Panc1 (cell line): ENCODE results near the gene PDE6A. TPM values are rescaled to one million over a fixed set of nuclear protein-coding genes. Genes with fewer than 3 reads are reported as not detected.

Source experiments
- ATAC-seq: fragments of 200-7000 bp; cut with Tn5 transposase; 2 replicates; pipeline ENCODE4 v1.9.1; 2020; ENCODE audit warnings: mild to moderate bottlenecking, moderate library complexity
- BruUV-seq: library from RNA; stranded (reverse); fragments of 400-500 nt; replicated peaks from 2 replicates; lab custom pipeline; 2021; lab: Mats Ljungman, UMichigan
- CTCF ChIA-PET: fragments of 300-600 bp; sonication (Branson Sonifier 250); formaldehyde crosslinking; loops from one replicate; lab custom pipeline; 2022; ENCODE audit warnings: antibody characterized with exemption; lab: Charles Lee
- POLR2A ChIA-PET: fragments of 300-600 bp; sonication (Branson Sonifier 250); formaldehyde crosslinking; loops from one replicate; lab custom pipeline; 2022; ENCODE audit warnings: antibody characterized with exemption; lab: Charles Lee
- DNase-seq: peaks from one replicate; pipeline ENCODE4 v3.0.0-alpha.2; 2010; ENCODE audit warnings: low read depth, low spot score
- H3K27ac ChIP-seq: 2 replicates; pipeline ENCODE4 v1.5.1; 2011; ENCODE audit warnings: mild to moderate bottlenecking, low read length, inconsistent platforms
- H3K27me3 ChIP-seq: fragments of 200-500 bp; sonication (Bioruptor generic); 2 replicates; pipeline ENCODE4 v1.6.0; 2014; ENCODE audit warnings: low read length, inconsistent platforms; ENCODE audit not compliant: control insufficient read depth, insufficient read depth
- H3K36me3 ChIP-seq: fragments of 200-500 bp; sonication (Bioruptor generic); 2 replicates; pipeline ENCODE4 v1.5.1; 2014; ENCODE audit warnings: inconsistent platforms, mild to moderate bottlenecking, low read length, moderate library complexity; ENCODE audit not compliant: control insufficient read depth, insufficient read depth
- H3K4me1 ChIP-seq: 2 replicates; pipeline ENCODE4 v1.5.1; 2011; ENCODE audit warnings: inconsistent platforms, mild to moderate bottlenecking, low read length, moderate library complexity; ENCODE audit not compliant: control insufficient read depth, insufficient read depth
- H3K4me3 ChIP-seq, 2 experiments: 2 replicates each; pipeline ENCODE4 v1.5.1; 2011 to 2012; ENCODE audit warnings: low read depth in 2 of 2, low read length in 2 of 2, mild to moderate bottlenecking in 2 of 2, inconsistent platforms in 1 of 2, moderate library complexity in 1 of 2
- H3K9me3 ChIP-seq: fragments of 200-500 bp; sonication (Bioruptor generic); 2 replicates; pipeline ENCODE4 v1.5.1; 2014; ENCODE audit warnings: low read depth, mild to moderate bottlenecking, inconsistent platforms, low read length, moderate library complexity; ENCODE audit not compliant: control insufficient read depth, insufficient read depth
- CTCF ChIP-seq: fragments of 450-650 bp; IDR thresholded peaks from 2 replicates; pipeline ENCODE4 v1.5.1; 2017; ENCODE audit warnings: mild to moderate bottlenecking
- POLR2AphosphoS5 ChIP-seq: IDR thresholded peaks from 2 replicates; pipeline ENCODE4 v1.6.1; 2012; ENCODE audit warnings: mild to moderate bottlenecking, low read depth, low read length, moderate library complexity
- REST ChIP-seq, 2 experiments: IDR thresholded peaks; 2 replicates each; pipeline ENCODE4 v1.6.1; 2011 to 2012; ENCODE audit warnings: low read depth in 2 of 2, control low read depth in 1 of 2, low read length in 1 of 2, mild to moderate bottlenecking in 1 of 2, moderate library complexity in 1 of 2; ENCODE audit not compliant: insufficient read depth in 1 of 2
- SIN3A ChIP-seq: IDR thresholded peaks from 2 replicates; pipeline ENCODE4 v1.6.1; 2012; ENCODE audit warnings: low read depth, mild to moderate bottlenecking, low read length, moderate library complexity, borderline replicate concordance; ENCODE audit not compliant: insufficient read depth
- TCF7L2 ChIP-seq: IDR thresholded peaks from 2 replicates; pipeline ENCODE4 v1.6.1; 2011; ENCODE audit warnings: mild to moderate bottlenecking, low read depth, low read length, inconsistent platforms
- in situ Hi-C: cut with HindIII; loops from 2 replicates; pipeline ENCODE4 v1.10.0; 2016; ENCODE audit warnings: low sequenced_read_pairs, low pct_unique_long_range_greater_than_20kb
- intact Hi-C: fragments of 100-400 bp; cut with micrococcal nuclease; formaldehyde crosslinking; loops from one replicate; pipeline ENCODE4 v1.10.0; 2022; ENCODE audit not compliant: unreplicated experiment
- total RNA-seq: library from RNA; stranded (reverse); gene quantifications from one replicate; pipeline ENCODE4 v1.2.1, GENCODE V29; 2021; ENCODE audit not compliant: unreplicated experiment

Gene PDE6A
- total RNA-seq, 1 experiment from 2014 or later: 0.33 TPM

GRCh38 chr5:149960272-149961185 lies 15.9 kb upstream of the PDE6A start, which contains the start of gene SLC26A2:
Gene SLC26A2, plus strand, starts transcription at chr5:149960758. Its CDS starts 16,895 bp downstream, at chr5:149977653.
- POLR2A ChIA-PET: interaction anchor here (0.6 to 1.6 kb wide), 5 partner anchors 12 to 97 kb away, joined by 3 to 11 read pairs (median 3); no protein-coding TSS in a partner anchor
- BruUV-seq: no TSS peak
- in situ Hi-C loops: no loop called here

More at GRCh38 chr5:149960272-149961185, 15.9 kb upstream of the PDE6A start, which contains the start of gene SLC26A2:
- Histone ChIP-seq H3K27me3 (no peaks in the 10 kb centered on the region), H3K9me3 (no peaks in the 10 kb centered on the region), H3K4me3 (peak within 1 kb of the TSS; percentile 71 to 83), H3K4me1 (peaks cover 47% of the 10 kb centered on the region), H3K36me3 (no peaks in the 10 kb centered on the region), H3K27ac (peak within 1 kb of the TSS; percentile 98)
- TF ChIP-seq POLR2AphosphoS5 (peak; percentile 97), SIN3A (peak; percentile 60; the same call in 1 of the 2 replicates), TCF7L2 (peak; percentile 60; the same call in 1 of the 2 replicates), CTCF (no peak), REST (IDR thresholded peaks at IDR 0.05; ENCODE audit: insufficient read depth in 1 of 2, low read depth in 2 of 2, low read length in 1 of 2) (0 out of 4 replicates have a peak, but pooled peaks of 1 of the 2 experiments have one; percentile 16)
- CTCF ChIA-PET: interaction anchor here (0.6 to 2.2 kb wide), 5 partner anchors 28 to 1292 kb away, joined by 3 to 10 read pairs (median 6); partner anchors contain the start of gene GM2A
- ATAC-seq: peak; percentile 95
- intact Hi-C loops: no loop called here
- DNase-seq: peak; percentile 93
